Mesodermal cell (in vitro differentiated cells): ENCODE measurements around the gene CCDC152.

ENCODE experiments used
- H3K27ac ChIP-seq: 2 replicates; pipeline ENCODE4 v1.7.0; 2013; ENCODE audit warnings: mild to moderate bottlenecking, low read depth, low read length, moderate library complexity; ENCODE audit not compliant: severe bottlenecking
- H3K36me3 ChIP-seq: 2 replicates; pipeline ENCODE4 v1.7.1; 2013; ENCODE audit warnings: mild to moderate bottlenecking, low read length, moderate library complexity; ENCODE audit not compliant: control insufficient read depth, insufficient read depth
- H3K4me1 ChIP-seq: one replicate; pipeline ENCODE4 v1.7.1; 2013; ENCODE audit warnings: mild to moderate bottlenecking, low read length; ENCODE audit not compliant: insufficient read depth, control insufficient read depth, poor library complexity, severe bottlenecking
- H3K4me3 ChIP-seq: 2 replicates; pipeline ENCODE4 v1.7.0; 2013; ENCODE audit warnings: low read length, control low read depth, mild to moderate bottlenecking; ENCODE audit not compliant: insufficient read depth, poor library complexity, severe bottlenecking; ENCODE audit errors: extremely low read depth
- H3K9me3 ChIP-seq: 2 replicates; pipeline ENCODE4 v1.7.1; 2013; ENCODE audit warnings: mild to moderate bottlenecking, low read length, moderate library complexity; ENCODE audit not compliant: control insufficient read depth
- WGBS, 2 experiments: methylation state at CpG; one replicate each; pipeline ENCODE4 v1.1.5; 2013; ENCODE audit warnings: missing lambda C conversion rate in 2 of 2; ENCODE audit not compliant: insufficient coverage in 2 of 2; 5-methylcytosine and 5-hydroxymethylcytosine counted together

Gene CCDC152

DNA sequence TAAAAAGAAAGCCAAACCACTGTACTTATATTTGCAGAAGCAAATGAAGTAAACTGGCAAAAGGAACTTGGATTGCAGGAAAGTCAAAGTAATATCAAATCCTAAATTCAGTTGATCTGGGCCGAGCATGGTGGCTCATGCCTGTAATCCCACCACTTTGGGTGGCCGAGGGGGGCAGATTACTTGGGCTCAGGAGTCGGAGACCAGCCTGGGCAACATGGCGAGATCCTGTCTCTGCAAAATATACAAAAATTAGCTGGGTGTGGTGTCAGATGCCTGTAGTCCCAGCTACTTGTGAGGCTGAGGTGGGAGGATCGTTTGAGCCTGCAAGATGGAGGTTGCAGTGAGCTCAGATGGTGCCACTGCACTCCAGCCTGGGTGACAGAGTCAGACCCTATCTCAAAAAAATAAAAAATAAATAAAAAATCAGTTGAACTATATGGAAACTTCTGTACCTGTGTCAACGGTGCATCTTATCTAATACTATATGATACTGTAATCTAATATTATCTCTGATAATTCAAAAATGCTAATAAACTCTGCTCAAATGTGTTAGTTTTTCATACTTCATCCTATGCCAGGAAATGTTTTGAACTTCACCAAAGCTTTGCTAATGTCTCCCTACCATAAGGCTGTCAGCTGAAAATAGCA, 45.0 kb downstream of the CCDC152 start:
- Histone ChIP-seq H3K27ac (no peak overlapping the region), H3K9me3 (no peaks in the 10 kb centered on the region), H3K36me3 (peaks cover 12% of the 10 kb centered on the region), H3K4me1 (no peaks in the 10 kb centered on the region), H3K4me3 (no peak overlapping the region)
- WGBS, 2 experiments: 89% methylated on average over 4 of the region's 6 CpGs

DNA sequence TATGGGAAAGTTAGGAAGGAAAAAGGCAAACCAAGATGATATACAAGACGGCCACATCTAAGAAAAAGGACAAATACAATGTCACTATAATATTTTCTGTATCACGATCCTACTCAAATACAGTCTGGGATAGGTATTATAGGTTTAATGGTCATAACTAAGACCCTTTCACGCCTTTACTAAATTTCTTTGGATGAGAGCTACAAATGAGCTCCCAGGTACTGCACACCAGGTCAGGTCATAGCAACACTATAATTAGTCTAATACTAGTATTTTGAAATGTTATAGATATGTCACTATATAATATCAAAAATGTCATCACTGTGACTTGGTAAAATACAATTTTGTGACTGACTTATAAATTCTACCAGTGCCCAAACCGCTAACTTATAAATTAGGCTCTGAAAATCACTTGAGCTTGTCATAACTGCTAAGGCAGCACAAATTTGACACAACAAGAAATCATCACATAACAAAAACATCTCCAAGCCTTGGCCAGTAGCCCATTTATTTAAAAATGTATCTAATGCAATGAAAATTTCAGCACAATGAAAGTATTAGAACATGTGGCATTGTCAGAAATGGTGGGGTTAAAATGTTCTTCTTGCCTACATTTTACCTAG, 48.2 kb downstream of the CCDC152 start:
- no peaks in the 10 kb centered on the region for H3K9me3 ChIP-seq
- H3K4me3 ChIP-seq: no peak overlapping the region
- H3K27ac ChIP-seq: no peak overlapping the region
- 83% methylated on average over 1 of the region's 4 CpGs; no CpG with 5 or more reads in 1 of the 2 experiments for WGBS, 2 experiments
- peaks cover 12% of the 10 kb centered on the region for H3K36me3 ChIP-seq
- H3K4me1 ChIP-seq: no peaks in the 10 kb centered on the region

- Histone ChIP-seq H3K4me1 (no peaks in the 10 kb centered on the region), H3K27ac (no peak overlapping the region), H3K36me3 (peaks cover 6% of the 10 kb centered on the region), H3K4me3 (no peak overlapping the region), H3K9me3 (no peaks in the 10 kb centered on the region)
- WGBS, 2 experiments: 90 to 100% methylated on average over 1 of the region's 2 CpGs
Observed at GRCh38 chr5:42806004-42806700, 49.5 kb downstream of the CCDC152 start.

- Histone ChIP-seq H3K36me3 (no peaks in the 10 kb centered on the region), H3K4me1 (peaks cover 2% of the 10 kb centered on the region), H3K27ac (no peak overlapping the region), H3K4me3 (no peak overlapping the region), H3K9me3 (no peaks in the 10 kb centered on the region)
- WGBS, 2 experiments: 100% methylated on average over 1 of the region's 3 CpGs; no CpG with 5 or more reads in 1 of the 2 experiments
Observed at GRCh38 chr5:42806701-42807262, 50.2 kb downstream of the CCDC152 start.

GRCh38 chr5:42807722-42808447, 51.3 kb downstream of the CCDC152 start:
- Histone ChIP-seq H3K27ac (no peak overlapping the region), H3K36me3 (no peaks in the 10 kb centered on the region), H3K4me3 (no peak overlapping the region), H3K9me3 (no peaks in the 10 kb centered on the region), H3K4me1 (peaks cover 6% of the 10 kb centered on the region)
- no CpG with 5 or more reads among the region's 2 CpGs for WGBS, 2 experiments

GRCh38 chr5:42808888-42809611, 52.4 kb downstream of the CCDC152 start:
- Histone ChIP-seq H3K27ac (no peak overlapping the region), H3K4me3 (no peak overlapping the region), H3K36me3 (no peaks in the 10 kb centered on the region), H3K4me1 (peaks cover 10% of the 10 kb centered on the region), H3K9me3 (no peaks in the 10 kb centered on the region)
- WGBS, 2 experiments: 90% methylated on average over 3 of the region's 4 CpGs; no CpG with 5 or more reads in 1 of the 2 experiments

DNA sequence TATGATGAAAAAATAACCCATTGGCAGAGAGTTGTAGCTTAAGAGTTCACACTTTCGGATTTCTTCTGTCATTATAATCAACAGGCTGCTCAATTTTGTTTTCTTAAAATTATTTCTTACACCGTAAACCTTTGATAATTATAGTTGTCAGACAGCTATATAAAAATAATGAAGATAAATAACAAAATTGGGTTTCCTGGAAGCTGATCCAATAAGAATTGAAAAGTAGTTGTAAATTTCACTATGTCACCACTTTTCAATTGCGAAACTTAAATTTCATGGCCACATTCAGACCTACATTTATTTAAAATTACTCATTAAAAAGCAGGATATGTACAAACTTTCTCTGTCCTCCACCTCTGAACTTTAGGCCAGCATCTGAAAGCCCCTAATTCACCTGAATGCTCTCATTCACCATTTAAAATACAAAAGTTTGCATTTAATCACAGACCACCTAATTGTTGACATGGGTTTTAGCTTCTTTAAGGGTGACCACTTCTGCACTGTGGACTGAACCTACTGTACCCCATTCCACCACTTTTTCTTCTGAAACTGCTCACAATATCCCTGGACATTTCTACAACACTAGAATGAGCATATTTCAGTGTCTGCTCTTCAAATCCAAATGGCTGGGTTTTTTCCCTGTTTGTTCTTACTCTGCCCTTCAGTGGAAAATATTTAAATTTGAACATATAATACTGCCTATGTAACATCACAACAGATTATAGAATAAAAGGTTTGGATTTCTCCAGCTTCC, 54.4 kb downstream of the CCDC152 start:
- WGBS, 2 experiments: 100% methylated on average over 1 of the region's 3 CpGs; no CpG with 5 or more reads in 1 of the 2 experiments
- Histone ChIP-seq H3K9me3 (no peaks in the 10 kb centered on the region), H3K4me1 (peaks cover 10% of the 10 kb centered on the region), H3K27ac (peak overlapping the region; percentile 72), H3K36me3 (no peaks in the 10 kb centered on the region), H3K4me3 (peak overlapping the region; percentile 35)

DNA sequence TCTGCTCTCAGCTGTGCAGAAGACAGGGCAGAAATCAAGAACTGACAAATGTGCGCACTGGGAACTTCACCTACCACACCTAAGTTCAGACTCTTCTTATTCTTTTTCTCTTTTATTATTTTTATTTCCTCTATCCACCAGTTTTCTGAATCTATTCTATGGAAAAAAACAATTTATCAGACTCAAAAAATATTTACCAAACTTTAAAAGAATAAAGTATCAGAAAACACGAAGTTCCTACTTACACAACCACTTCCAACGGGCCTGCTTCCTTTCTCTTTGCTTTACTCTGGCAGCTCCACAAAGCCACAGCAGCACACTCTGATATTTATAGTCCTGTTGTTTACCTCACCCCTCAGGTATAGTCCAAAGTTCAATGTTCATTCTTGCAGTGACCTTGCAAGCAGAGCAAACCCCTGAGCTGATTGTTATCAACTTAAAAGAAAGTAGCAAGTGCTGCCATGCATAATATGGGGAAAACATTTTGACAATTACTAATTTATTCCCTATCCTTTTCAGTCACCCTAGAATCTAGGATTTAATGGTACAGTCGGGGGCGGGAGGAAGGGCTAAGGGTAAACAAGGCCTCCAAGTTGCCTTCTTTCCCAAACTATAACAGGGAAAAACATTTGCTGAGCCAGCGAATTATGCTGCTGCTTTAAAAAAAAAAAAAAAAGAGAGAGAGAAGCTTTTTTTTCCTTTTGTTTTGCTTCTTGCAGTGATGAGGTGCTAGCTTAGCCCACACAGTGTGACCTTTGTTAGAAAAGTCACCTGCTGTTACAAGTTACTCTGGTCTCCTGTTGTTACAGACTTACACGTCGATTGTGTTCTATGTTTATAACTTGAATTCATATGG, 55.2 kb downstream of the CCDC152 start, which contains the start of gene SELENOP:
Gene SELENOP, minus strand, starts transcription at position 302 of the 856 bp plus-strand sequence. CDS start 3,539 bp downstream, outside the sequence.
- H3K36me3 ChIP-seq: no peaks in the 10 kb centered on the region
- peak within 1 kb of the TSS; percentile 72 for H3K27ac ChIP-seq
- WGBS, 2 experiments: 33 to 41% methylated on average over 3 of the region's 8 CpGs
- H3K9me3 ChIP-seq: no peaks in the 10 kb centered on the region
- peak within 1 kb of the TSS; percentile 35 for H3K4me3 ChIP-seq
- peaks cover 10% of the 10 kb centered on the region for H3K4me1 ChIP-seq

GRCh38 chr5:42812620-42813019, 56.0 kb downstream of the CCDC152 start:
- Histone ChIP-seq H3K27ac (no peak overlapping the region), H3K9me3 (no peaks in the 10 kb centered on the region), H3K36me3 (no peaks in the 10 kb centered on the region), H3K4me3 (no peak overlapping the region), H3K4me1 (peaks cover 10% of the 10 kb centered on the region)
- no CpG with 5 or more reads among the region's 2 CpGs for WGBS, 2 experiments
